Activated CD4-positive, alpha-beta T cell treated with anti-CD3 and anti-CD28 coated beads, Interleukin-2, amount 10 ng/mL, durations not matched to agents 24 days and 14 days (primary cell): Measurements from ENCODE around the gene LAGE3. TPM values are rescaled to one million over a fixed set of nuclear protein-coding genes. Genes with fewer than 3 reads are reported as not detected.
A peak's percentile ranks its signal among the peaks of the same experiment; 100 is the strongest.

Experiments used
- DNase-seq: peaks from one replicate; pipeline ENCODE4 v3.0.0; 2022
- H3K27ac Mint-ChIP-seq: one replicate; pipeline ENCODE4 v1.8.0; 2022; ENCODE audit warnings: mild to moderate bottlenecking, mixed read lengths
- H3K27me3 Mint-ChIP-seq: one replicate; pipeline ENCODE4 v1.8.0; 2022; ENCODE audit warnings: mixed read lengths
- H3K36me3 Mint-ChIP-seq: one replicate; pipeline ENCODE4 v1.8.0; 2022; ENCODE audit warnings: low read depth, mild to moderate bottlenecking, mixed read lengths
- H3K4me1 Mint-ChIP-seq: one replicate; pipeline ENCODE4 v1.8.0; 2021; ENCODE audit warnings: mixed read lengths
- H3K4me3 Mint-ChIP-seq: one replicate; pipeline ENCODE4 v1.8.0; 2022; ENCODE audit warnings: mild to moderate bottlenecking, moderate library complexity, mixed read lengths
- H3K9me3 Mint-ChIP-seq: one replicate; pipeline ENCODE4 v1.8.0; 2021; ENCODE audit warnings: mixed read lengths
- intact Hi-C: fragments of 100-400 bp; cut with micrococcal nuclease; formaldehyde crosslinking; loops from one replicate; pipeline ENCODE4 v1.15.1; 2023
- total RNA-seq: library from RNA; stranded (reverse); gene quantifications from 2 replicates; pipeline ENCODE4 v1.2.3, GENCODE V29; 2022

The LAGE3 gene
- total RNA-seq, 1 donor from 2014 or later, result 53.1 TPM

DNA sequence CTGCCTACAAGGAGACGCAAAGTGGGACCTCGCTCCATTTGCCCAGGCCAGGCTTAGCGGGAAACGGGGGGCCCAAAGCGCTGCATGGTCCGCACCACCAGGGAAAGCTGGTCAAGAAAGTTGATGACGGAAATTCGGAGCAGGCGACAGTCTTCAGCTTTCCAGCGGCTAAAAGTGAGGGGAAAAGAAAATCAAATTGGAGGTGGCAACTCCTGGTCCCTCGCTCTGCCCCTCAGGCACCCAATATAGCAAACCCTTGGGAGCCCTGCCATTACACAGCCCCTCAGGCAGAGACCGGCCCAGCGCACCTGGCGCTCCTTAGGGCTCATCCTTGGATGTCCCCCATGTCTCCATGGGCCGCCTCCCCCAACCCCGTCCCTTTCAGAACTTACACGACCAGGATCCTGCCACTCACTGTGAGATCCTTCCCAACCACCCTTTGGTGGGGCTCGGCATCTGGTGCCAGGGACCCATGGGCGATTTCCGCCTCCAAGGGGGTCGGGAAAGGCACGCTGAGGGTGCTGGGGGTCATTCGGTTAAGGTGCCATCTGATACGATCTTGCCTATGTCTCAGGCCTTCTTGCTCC lies 1.1 kb downstream of the LAGE3 start:
- Mint-ChIP-seq H3K4me3 (peak overlapping the region; percentile 96), H3K27ac (peak overlapping the region; percentile 93), H3K9me3 (no peaks in the 10 kb centered on the region), H3K36me3 (peaks cover 7% of the 10 kb centered on the region), H3K4me1 (peaks cover 16% of the 10 kb centered on the region), H3K27me3 (no peaks in the 10 kb centered on the region)
- DNase-seq, result no peak
- intact Hi-C loops, result loop anchor here (1.0 to 5.0 kb wide), 5 partner anchors 36 to 101 kb away; partner anchors contain the start of genes EMD, FAM3A, FAM50A and IKBKG

DNA sequence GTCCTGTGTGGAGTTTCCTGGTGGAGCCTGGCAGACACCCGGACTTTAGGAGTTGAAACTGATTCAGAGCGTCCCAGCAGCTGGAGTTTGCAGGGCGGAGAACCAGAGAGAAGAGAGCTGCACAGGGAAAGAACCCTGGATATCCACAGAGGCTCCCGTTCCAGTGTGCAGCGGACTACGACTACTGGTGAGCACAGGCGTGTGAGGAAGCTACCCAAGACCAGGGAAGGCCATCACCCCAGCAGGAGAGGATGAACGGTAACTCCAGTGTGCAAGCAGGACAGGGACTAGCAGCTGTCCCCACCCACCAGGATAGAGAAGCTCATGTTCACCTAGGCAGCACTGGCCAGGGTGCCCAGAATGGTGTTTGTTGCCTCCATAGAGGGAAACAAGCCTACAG lies 2.3 kb downstream of the LAGE3 start:
- Mint-ChIP-seq H3K4me3 (peak overlapping the region; percentile 21), H3K27me3 (no peaks in the 10 kb centered on the region), H3K4me1 (peaks cover 16% of the 10 kb centered on the region), H3K9me3 (no peaks in the 10 kb centered on the region), H3K27ac (peak overlapping the region; percentile 60), H3K36me3 (peaks cover 9% of the 10 kb centered on the region)
- no peak for DNase-seq
- intact Hi-C loops, result loop anchor here (5.0 kb wide), 3 partner anchors 35 to 100 kb away; partner anchors contain the start of genes EMD, FAM50A and RPL10

DNA sequence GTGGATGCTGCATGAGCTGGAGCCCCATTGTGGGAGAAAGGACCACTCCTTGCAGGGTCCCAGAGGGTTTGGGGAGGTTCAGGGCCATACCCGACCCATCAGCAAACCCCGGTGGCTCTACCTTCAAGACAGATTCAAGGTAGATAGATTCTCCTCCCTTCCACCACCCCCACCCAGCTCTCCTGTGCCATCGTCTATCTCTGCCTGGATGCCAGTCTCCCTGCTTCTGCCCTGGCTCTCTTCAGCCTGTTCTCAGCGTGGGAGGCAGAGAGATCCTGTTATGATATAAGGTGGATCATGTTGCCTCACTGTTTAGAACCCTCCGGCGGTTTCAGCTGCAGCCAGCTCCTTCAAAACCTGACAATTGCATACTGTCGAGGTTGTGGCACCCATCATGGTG lies 5.4 kb downstream of the LAGE3 start:
- intact Hi-C loops, result no loop called here
- no peak for DNase-seq
- peaks cover 11% of the 10 kb centered on the region for H3K36me3 Mint-ChIP-seq
- peaks cover 12% of the 10 kb centered on the region for H3K4me1 Mint-ChIP-seq
- H3K4me3 Mint-ChIP-seq, result no peak overlapping the region
- H3K27me3 Mint-ChIP-seq, result no peaks in the 10 kb centered on the region
- H3K9me3 Mint-ChIP-seq, result no peaks in the 10 kb centered on the region
- H3K27ac Mint-ChIP-seq, result no peak overlapping the region

DNA sequence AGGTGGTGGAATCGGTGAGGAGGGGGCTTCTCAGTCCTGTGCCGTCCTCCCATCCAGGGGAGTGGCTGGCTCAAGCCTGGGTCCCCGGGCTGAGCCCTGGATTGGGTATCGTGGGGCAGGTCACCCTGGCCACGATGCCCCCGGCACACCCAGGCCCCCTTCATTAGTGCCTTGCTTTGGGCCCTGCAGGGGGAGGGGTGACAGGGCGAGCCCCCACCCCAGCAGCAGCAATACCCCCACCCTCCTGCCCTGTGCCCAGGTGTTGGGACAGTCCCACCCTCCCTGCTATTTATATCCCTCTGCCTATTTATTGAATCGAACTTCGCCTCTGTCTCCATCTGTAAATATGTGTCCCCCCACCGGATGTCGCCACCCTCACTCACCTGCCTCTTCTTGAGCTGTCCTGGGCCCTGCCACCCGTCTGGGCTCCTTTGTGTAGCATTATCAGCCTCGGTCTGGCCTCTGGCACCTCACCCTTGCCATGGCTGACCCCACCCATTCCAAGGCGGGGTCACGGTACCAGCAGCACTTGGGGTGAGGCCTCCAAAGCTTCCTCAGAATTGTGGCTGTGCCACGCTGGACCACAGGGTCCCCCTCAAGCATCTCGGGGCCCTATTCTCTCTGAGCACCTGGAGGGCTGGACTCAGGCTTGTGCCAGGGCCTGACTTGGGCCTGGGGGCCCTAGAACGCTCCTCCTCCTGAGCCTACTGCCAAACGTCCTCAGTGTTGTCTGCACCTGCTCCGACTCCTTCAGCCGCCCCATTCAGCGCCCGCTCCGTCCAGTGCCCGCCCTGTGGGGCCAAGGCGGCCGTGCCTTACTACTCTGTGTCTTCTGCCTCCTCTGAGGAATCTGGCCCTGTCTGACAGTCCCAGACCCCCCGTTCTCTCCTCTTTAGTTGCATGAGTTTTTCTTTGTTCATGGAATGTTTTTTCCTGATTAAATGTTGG lies 6.1 kb downstream of the LAGE3 start:
- Mint-ChIP-seq H3K9me3 (no peaks in the 10 kb centered on the region), H3K27me3 (no peaks in the 10 kb centered on the region), H3K4me3 (no peak overlapping the region), H3K36me3 (peaks cover 11% of the 10 kb centered on the region), H3K4me1 (peaks cover 12% of the 10 kb centered on the region), H3K27ac (no peak overlapping the region)
- DNase-seq, result no peak
- intact Hi-C loops, result no loop called here

DNA sequence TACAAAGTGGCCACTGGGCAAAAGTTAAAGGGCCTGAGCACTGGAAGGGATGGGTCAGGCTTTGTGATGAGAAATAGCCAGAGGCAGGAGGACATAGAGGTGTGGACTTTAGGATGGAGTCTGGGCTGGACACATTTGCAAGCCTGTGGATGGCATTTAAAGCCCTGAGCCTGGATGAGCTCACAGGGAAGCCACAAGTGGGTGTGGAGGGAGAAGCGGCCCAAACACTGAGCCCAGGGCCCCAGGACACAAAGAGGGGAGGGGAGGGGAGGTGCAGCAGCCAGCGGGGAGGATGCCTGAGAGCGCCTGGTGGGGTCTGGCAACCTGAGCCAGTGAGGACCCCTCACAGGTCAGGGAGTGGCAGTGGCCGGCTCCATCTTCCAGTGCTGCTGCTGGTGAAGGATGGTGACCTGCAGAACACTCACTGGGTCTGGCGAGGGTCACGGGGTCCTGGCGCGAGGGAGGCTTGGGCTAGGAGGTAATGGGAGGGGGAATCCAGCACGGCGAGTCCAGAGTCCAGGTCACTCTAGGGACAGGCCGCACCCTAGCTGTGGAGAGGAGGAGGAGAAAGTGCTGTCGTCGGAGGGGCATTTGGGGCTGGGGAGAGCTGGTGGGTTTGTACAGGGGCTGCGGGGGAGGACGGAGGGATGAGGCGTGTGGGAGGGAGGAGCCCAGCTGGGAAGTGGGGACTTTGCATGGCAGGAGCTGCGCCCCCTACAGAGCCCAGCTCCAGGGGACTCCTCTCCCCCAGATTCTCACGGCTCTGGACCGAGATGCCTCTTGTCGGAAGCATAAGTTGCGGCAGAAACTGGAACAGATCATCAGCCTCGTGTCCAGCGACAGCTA lies 7.0 kb downstream of the LAGE3 start:
- Mint-ChIP-seq H3K4me1 (peaks cover 5% of the 10 kb centered on the region), H3K36me3 (peaks cover 11% of the 10 kb centered on the region), H3K4me3 (no peak overlapping the region), H3K9me3 (no peaks in the 10 kb centered on the region), H3K27ac (no peak overlapping the region), H3K27me3 (no peaks in the 10 kb centered on the region)
- no peak for DNase-seq
- intact Hi-C loops, result no loop called here

DNA sequence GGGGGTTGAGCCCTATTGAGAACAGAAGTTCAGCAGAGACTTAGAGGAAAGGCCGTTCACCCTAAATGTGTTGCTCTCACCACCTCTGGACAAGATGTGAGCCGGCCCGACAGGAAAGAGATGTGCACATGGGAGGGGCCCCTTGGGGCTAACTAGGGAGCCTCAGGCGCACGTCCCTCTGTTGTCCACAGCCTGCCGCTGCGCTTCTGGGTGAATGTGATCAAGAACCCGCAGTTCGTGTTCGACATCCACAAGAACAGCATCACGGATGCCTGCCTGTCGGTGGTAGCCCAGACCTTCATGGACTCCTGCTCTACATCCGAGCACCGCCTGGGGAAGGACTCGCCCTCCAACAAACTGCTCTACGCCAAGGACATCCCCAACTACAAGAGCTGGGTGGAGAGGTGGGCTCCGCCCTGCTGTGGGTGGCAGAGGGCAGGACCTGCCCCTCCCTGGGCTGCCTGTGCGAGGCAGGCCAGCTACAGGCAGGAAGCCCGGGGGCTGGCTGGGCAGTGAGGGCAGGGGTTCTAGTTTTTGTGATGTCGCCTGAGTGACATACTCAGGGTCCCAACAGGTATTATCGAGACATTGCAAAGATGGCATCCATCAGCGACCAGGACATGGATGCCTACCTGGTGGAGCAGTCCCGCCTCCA lies 8.0 kb downstream of the LAGE3 start:
- intact Hi-C loops, result no loop called here
- DNase-seq, result no peak
- H3K9me3 Mint-ChIP-seq, result no peaks in the 10 kb centered on the region
- no peak overlapping the region for H3K27ac Mint-ChIP-seq
- no peaks in the 10 kb centered on the region for H3K27me3 Mint-ChIP-seq
- peaks cover 11% of the 10 kb centered on the region for H3K36me3 Mint-ChIP-seq
- H3K4me1 Mint-ChIP-seq, result peaks cover 5% of the 10 kb centered on the region
- no peak overlapping the region for H3K4me3 Mint-ChIP-seq

DNA sequence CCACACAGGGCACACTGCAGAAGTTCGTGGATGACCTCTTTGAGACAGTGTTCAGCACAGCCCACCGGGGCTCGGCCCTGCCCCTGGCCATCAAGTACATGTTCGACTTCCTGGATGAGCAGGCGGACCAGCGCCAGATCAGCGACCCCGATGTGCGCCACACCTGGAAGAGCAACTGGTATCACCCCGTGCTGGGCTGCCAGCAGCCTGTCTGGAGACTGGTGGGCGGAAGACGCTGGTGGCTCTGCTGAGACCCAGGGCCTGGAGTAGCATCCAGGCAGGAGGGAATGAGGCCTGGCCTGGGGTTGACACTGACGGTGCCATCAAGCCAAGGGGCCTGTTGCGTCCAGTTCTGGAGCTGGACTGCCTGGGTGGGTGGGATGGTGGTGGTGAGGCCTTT lies 8.6 kb downstream of the LAGE3 start:
- no peak for DNase-seq
- Mint-ChIP-seq H3K27me3 (no peaks in the 10 kb centered on the region), H3K27ac (no peak overlapping the region), H3K36me3 (peaks cover 9% of the 10 kb centered on the region), H3K4me3 (no peak overlapping the region), H3K9me3 (no peaks in the 10 kb centered on the region), H3K4me1 (peaks cover 2% of the 10 kb centered on the region)
- intact Hi-C loops, result no loop called here

DNA sequence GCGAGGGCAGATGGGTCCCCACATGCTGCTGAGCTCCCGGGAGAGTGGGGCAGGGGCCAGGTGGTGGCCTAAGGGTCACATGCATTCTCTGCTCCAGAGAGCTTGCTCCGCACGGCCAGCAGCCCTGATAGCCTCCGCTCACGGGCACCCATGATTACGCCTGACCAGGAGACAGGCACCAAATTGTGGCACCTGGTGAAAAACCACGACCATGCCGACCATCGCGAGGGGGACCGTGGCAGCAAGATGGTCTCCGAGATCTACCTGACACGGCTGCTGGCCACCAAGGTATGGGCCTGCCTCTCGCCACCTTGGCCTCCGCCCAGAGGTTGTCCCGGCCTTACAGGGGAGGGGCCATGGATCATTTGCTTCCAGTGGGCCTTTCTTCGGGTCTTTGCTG lies 9.2 kb downstream of the LAGE3 start:
- Mint-ChIP-seq H3K9me3 (no peaks in the 10 kb centered on the region), H3K27me3 (no peaks in the 10 kb centered on the region), H3K4me1 (no peaks in the 10 kb centered on the region), H3K4me3 (no peak overlapping the region), H3K36me3 (peaks cover 7% of the 10 kb centered on the region), H3K27ac (no peak overlapping the region)
- intact Hi-C loops, result no loop called here
- no peak for DNase-seq

DNA sequence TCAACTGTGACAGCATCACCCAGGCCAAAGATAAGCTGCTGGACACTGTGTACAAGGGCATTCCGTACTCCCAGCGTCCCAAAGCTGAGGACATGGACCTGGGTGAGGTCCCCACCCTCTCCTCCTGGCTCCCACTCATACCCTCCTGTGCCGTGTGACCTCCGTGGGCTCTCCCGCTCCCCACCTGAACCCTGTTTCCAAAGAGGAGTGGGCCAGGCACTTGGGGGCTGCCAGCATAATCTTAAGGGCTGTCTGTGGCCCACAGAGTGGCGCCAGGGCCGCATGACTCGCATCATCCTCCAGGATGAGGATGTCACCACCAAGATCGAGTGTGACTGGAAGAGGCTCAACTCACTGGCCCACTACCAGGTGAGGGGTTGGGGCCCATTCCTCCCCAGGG lies 10.0 kb downstream of the LAGE3 start:
- peaks cover 7% of the 10 kb centered on the region for H3K36me3 Mint-ChIP-seq
- no peaks in the 10 kb centered on the region for H3K27me3 Mint-ChIP-seq
- no peak overlapping the region for H3K27ac Mint-ChIP-seq

DNA sequence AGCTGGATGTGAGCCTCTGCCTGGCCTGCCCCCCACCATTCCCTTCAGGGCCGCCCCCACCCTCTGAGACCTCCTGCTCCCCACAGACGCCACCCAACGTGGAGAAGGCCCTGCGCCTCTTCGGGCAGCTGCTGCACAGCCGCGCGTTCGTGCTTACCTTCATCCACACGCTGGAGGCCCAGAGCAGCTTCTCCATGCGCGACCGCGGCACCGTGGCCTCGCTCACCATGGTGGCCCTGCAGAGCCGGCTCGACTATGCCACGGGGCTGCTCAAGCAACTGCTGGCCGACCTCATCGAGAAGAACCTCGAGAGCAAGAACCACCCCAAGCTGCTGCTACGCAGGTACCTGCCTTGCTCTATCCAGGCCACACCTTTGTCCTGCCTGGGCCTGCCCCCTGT lies 10.9 kb downstream of the LAGE3 start:
- Mint-ChIP-seq H3K36me3 (peaks cover 5% of the 10 kb centered on the region), H3K4me1 (no peaks in the 10 kb centered on the region), H3K27ac (no peak overlapping the region), H3K9me3 (no peaks in the 10 kb centered on the region), H3K27me3 (no peaks in the 10 kb centered on the region), H3K4me3 (no peak overlapping the region)
- intact Hi-C loops, result no loop called here
- DNase-seq, result no peak

More for the DNA sequence above, 10.0 kb downstream of the LAGE3 start:
- intact Hi-C loops, result no loop called here
- no peaks in the 10 kb centered on the region for H3K9me3 Mint-ChIP-seq
- no peak for DNase-seq
- no peaks in the 10 kb centered on the region for H3K4me1 Mint-ChIP-seq
- no peak overlapping the region for H3K4me3 Mint-ChIP-seq

DNA sequence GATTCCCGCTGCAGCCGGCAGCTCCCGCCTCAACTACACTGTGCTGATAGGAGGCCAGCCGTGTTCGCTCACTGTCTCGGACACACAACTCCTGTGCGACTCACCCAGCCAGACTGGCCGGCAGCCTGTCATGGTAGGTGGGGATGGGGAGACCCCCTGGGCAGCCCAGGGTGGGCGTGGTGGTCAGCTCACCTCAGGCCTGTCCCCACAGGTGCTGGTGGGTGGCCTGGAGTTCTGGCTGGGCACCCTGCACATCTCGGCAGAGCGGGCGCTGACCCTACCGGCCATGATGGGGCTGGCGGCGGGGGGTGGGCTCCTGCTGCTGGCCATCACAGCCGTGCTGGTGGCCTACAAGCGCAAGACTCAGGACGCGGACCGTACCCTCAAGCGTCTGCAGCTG lies 11.5 kb downstream of the LAGE3 start:
- Mint-ChIP-seq H3K36me3 (peaks cover 3% of the 10 kb centered on the region), H3K4me3 (no peak overlapping the region), H3K27ac (no peak overlapping the region), H3K9me3 (no peaks in the 10 kb centered on the region), H3K4me1 (no peaks in the 10 kb centered on the region), H3K27me3 (no peaks in the 10 kb centered on the region)
- intact Hi-C loops, result no loop called here
- no peak for DNase-seq

DNA sequence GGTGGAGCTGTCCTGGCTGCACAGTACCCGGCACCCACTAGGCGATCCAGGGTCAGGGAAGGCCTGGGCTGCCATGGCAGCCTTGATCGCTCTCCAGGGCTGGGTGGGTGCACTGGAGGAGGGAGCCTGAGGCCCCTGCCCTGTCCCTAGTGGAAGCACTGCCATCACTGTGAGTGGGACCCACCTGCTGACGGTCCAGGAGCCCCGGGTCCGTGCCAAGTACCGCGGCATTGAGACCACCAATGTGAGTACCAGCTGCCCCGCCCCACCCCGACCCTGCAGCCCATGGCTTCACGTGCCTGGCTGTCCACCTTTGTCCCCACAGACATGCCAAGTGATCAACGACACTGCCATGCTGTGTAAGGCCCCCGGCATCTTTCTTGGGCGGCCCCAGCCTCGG lies 12.2 kb downstream of the LAGE3 start:
- H3K27ac Mint-ChIP-seq, result no peak overlapping the region
- H3K36me3 Mint-ChIP-seq, result peaks cover 4% of the 10 kb centered on the region
- no peaks in the 10 kb centered on the region for H3K9me3 Mint-ChIP-seq
- intact Hi-C loops, result no loop called here
- H3K27me3 Mint-ChIP-seq, result no peaks in the 10 kb centered on the region
- H3K4me3 Mint-ChIP-seq, result no peak overlapping the region
- H3K4me1 Mint-ChIP-seq, result no peaks in the 10 kb centered on the region
- no peak for DNase-seq

DNA sequence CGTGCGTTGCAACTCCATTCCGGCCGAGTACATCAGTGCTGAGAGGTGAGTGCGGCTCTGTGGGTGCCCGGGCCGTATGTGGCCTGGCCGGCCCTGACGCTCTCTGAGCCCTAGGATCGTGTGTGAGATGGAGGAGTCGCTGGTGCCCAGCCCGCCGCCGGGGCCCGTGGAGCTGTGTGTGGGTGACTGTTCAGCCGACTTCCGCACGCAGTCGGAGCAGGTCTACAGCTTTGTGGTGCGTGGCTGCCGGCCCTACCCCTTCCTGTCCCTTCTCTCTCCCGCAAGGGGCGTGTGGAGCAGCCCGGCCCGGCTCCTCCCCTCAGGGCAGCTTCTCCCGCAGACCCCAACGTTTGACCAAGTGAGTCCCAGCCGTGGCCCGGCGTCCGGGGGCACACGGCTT lies 13.0 kb downstream of the LAGE3 start:
- DNase-seq, result no peak
- Mint-ChIP-seq H3K4me3 (no peak overlapping the region), H3K36me3 (peaks cover 7% of the 10 kb centered on the region), H3K27ac (no peak overlapping the region), H3K4me1 (no peaks in the 10 kb centered on the region), H3K27me3 (no peaks in the 10 kb centered on the region), H3K9me3 (no peaks in the 10 kb centered on the region)
- intact Hi-C loops, result no loop called here
